GM10266 (cell line): ENCODE measurements around the gene SLC25A38.

Experiments used
- DNase-seq: peaks from one replicate; pipeline ENCODE4 v3.0.0; 2012; ENCODE audit errors: extremely low spot score
- CTCF ChIP-seq: IDR thresholded peaks from 2 replicates; pipeline ENCODE4 v1.5.1; 2012; ENCODE audit warnings: mild to moderate bottlenecking, low read depth; ENCODE audit not compliant: control insufficient read depth, insufficient read depth; ENCODE audit errors: missing control alignments

SLC25A38 gene

GRCh38 chr3:39385456-39386090 lies 2.4 kb downstream of the SLC25A38 start:
- no peak for TF ChIP-seq CTCF
- no peak for DNase-seq

- TF ChIP-seq CTCF = no peak
- DNase-seq = no peak
Observed at GRCh38 chr3:39386318-39386717, 3.1 kb downstream of the SLC25A38 start.

GRCh38 chr3:39387411-39387975 lies 4.3 kb downstream of the SLC25A38 start:
- DNase-seq = no peak
- no peak for TF ChIP-seq CTCF

GRCh38 chr3:39388153-39388552 lies 5.0 kb downstream of the SLC25A38 start:
- no peak for TF ChIP-seq CTCF
- DNase-seq = no peak

GRCh38 chr3:39388741-39389248 lies 5.6 kb downstream of the SLC25A38 start:
- TF ChIP-seq CTCF = no peak
- peak; percentile 76 for DNase-seq

- TF ChIP-seq CTCF = no peak
- no peak for DNase-seq
Observed at GRCh38 chr3:39390181-39390580, 7.0 kb downstream of the SLC25A38 start.

GRCh38 chr3:39396690-39397089 lies 13.5 kb downstream of the SLC25A38 start:
- TF ChIP-seq CTCF = no peak
- no peak for DNase-seq
